DND-41 (cell line): Measurements from ENCODE around the gene SLC35F4.

ENCODE experiments used
- EZH2 ChIP-seq: IDR thresholded peaks from 3 replicates; pipeline ENCODE4 v1.6.1; 2012; ENCODE audit warnings: borderline replicate concordance, low read depth, mild to moderate bottlenecking, moderate library complexity, low read length, inconsistent platforms; ENCODE audit not compliant: severe bottlenecking
- TF ChIP-seq, protein P1 (sequence below): IDR thresholded peaks from 2 replicates; pipeline ENCODE4 v1.5.1; 2012; ENCODE audit warnings: borderline replicate concordance, low read length, moderate library complexity, mild to moderate bottlenecking; ENCODE audit not compliant: poor library complexity, severe bottlenecking; ENCODE audit errors: extremely low read depth

DNA sequence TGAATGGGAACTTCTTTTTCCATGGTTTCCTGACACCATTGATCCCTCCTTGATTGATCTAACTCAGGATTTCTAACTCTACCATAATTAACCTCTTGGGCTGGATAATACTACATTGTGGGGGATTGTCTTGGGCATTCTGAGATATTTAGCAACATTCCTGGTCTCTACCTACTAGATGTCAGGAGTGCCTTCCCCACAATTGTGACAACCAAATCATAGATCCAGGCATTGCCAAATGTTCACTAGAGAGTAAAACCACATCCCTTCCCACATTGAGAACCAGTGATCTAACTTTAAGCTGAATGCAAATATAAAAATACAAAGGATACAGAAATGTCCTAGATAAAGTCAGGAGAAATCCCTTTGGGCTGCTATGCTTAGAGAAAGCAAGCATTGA is 335.3 kb downstream of the SLC35F4 start:
- TF ChIP-seq, protein P1, sequence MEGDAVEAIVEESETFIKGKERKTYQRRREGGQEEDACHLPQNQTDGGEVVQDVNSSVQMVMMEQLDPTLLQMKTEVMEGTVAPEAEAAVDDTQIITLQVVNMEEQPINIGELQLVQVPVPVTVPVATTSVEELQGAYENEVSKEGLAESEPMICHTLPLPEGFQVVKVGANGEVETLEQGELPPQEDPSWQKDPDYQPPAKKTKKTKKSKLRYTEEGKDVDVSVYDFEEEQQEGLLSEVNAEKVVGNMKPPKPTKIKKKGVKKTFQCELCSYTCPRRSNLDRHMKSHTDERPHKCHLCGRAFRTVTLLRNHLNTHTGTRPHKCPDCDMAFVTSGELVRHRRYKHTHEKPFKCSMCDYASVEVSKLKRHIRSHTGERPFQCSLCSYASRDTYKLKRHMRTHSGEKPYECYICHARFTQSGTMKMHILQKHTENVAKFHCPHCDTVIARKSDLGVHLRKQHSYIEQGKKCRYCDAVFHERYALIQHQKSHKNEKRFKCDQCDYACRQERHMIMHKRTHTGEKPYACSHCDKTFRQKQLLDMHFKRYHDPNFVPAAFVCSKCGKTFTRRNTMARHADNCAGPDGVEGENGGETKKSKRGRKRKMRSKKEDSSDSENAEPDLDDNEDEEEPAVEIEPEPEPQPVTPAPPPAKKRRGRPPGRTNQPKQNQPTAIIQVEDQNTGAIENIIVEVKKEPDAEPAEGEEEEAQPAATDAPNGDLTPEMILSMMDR = no peak
- no peak for TF ChIP-seq EZH2
